Activated CD4-positive, CD25-positive, alpha-beta regulatory T cell treated with anti-CD3 and anti-CD28 coated beads, Interleukin-2, amount 50 U/mL, for 24 hours (primary cell): ENCODE measurements around the gene NFIB.

Experiments
- ATAC-seq, 2 donors: fragments of 150-1000 bp; cut with Tn5 transposase; one replicate each; pipeline ENCODE4 v1.10.0; 2021; ENCODE audit warnings: mild to moderate bottlenecking in 1 of 2, moderate library complexity in 1 of 2

Gene NFIB

DNA sequence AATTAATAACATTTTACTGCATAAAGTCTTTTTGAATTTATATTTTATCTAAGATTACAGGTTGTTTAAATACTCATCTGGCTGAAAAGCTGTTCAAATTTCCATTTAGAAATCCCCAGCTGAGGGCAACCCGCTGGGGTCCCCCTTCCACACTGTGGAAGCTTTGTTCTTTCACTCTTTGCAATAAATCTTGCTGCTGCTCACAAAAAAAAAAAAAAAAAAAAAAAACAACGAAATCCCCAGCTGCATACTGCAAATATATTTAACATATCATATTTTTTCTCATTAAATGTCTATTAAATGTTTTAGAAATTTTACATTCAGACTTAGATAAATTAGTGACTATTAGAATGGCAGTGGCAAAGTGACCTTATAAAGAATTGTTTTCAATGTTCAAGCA, 172.2 kb downstream of the NFIB start:
- no peak for ATAC-seq

DNA sequence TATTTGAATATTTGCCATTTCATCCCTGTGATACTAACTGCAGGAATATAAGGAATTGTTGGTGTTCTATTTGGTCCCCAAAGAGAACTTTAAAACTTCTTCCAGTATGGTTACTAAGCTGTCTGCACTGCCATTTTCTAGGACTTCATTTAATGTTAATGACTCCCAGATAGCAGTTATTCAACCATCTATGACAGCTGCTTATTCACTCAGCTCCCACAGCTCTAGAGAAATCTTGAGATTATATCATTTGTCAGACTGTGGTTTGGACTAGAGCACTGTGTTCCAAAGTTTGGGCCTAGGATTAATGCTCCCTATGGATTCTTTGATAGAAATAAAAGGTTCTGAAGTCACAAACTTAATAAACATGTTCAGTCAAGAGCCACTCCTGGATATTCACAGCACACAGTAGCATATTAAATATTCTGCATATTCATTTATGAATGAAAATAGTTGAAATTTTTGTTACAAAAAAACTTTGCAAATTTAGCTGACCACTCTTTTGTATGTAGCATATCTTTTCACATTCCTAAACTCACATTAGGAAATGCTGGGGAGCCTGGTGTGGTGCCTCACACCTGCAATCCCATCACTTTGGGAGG, 173.7 kb downstream of the NFIB start:
- ATAC-seq = no peak

- ATAC-seq = no peak
These were observed 174.7 kb downstream of the NFIB start for GRCh38 chr9:14139287-14139686.

GRCh38 chr9:14136646-14137370, 177.1 kb downstream of the NFIB start:
- ATAC-seq = no peak

GRCh38 chr9:14136047-14136635, 177.8 kb downstream of the NFIB start:
- ATAC-seq = no peak

- ATAC-seq = no peak
These were observed 178.5 kb downstream of the NFIB start for GRCh38 chr9:14135421-14135820.

- no peak for ATAC-seq
These were observed 180.5 kb downstream of the NFIB start for GRCh38 chr9:14133394-14133793.

DNA sequence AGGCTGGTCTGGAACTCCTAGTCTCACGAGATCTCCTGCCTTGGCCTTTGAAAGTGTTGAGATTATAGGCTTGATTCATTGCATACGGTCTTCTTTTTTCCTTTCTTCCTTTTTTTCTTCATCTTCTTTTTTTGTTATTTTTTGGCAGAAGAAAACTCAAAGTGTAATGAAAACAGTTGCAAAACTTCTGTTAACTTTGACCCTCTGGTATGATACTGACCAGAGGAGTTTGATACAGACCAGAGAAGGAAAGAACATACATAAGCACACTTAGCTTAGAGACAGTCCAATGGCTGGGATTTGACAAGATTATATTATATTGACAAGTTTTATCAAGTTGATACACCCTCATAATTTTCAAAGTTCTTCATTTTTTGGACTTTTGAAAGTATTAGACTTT, 181.2 kb downstream of the NFIB start:
- no peak for ATAC-seq

DNA sequence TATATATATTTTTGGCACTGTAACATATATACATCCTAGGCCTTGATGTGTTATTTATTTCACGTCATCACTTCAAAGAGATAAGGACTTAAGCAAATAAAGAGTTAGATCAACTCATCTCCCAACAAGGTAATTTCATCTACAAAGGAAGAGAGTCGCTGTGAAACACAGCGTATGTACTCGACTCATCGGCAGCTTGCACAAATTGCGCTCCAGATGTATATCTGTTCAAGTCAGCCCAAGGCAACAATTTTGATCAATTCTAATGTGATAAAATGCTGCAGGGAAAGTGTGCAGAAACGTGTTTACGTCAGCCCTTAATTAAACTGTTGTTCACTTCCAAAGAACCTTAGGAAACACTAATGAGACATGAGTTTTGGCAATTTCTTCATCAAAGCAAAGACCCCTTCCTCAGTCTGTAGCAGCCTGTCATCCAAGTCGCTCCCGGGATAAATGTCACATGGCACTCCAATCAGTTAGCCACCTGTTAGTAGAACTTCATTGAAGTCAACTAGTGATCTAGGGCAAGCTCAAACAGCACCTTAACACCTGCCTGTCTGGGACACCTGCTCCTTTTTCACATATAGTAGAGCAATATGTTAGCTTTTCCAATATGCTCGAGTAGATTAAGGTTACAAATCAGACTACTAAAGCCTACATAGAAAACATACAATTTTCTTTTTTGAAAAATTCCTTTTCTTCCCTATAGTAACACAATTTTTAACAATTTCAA, 182.4 kb downstream of the NFIB start:
- ATAC-seq = no peak

DNA sequence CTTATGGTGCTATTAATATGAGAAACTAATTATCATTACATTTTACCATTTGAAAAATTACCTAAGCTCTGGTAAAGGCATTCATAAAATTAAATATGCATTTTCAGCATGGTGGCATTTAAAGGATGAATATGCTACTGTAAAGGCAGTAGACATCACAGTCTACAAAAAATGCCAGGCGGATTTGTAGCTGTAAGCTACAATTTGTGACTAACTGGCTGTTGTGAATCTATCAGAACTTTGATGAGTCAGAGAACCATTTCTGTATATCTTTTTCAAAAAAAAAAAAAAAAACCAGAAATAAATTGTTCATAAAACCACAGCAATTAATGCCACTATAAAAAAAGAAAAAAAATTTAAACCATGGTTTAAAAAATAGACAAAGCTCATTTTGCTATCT, 186.3 kb downstream of the NFIB start:
- no peak for ATAC-seq

DNA sequence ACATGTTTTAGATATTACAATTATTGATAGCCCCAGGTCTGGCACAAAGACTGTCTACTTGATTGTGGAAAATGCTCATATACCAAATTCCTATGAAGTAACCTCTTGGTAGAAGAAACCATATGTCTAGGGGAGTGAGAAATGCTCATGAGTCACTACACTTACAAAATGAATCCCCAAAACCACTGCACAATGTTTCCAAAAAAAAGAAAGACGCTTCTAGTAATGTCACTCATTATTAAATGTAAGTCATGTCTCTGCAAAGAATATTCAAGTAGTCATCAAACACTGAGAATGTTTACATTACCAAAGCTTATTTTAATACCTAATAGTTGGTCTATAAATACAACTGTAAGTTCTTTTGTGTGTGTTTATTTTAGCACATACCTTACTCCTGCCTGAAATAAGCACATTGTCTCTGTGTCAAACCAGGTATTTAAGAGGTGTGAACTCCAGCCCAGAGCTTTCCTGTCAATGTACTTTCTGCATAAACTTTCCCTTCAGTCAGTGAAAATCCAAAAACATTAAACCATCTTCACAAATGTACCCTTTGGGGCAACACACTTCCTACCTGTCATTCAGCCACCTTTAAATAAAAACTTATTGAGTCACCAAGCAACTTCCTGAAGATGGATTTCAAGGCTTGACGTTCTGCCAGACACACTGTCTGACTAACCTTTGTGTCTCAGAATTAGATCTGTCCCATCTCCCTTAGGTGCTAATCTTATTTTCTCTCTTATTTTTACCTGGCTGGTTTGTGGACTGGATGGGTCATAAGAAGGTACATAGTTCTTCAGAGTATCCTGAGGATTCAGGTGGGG, 194.0 kb downstream of the NFIB start:
- no peak for ATAC-seq

GRCh38 chr9:14112226-14112625, 201.7 kb downstream of the NFIB start:
- no peak for ATAC-seq

DNA sequence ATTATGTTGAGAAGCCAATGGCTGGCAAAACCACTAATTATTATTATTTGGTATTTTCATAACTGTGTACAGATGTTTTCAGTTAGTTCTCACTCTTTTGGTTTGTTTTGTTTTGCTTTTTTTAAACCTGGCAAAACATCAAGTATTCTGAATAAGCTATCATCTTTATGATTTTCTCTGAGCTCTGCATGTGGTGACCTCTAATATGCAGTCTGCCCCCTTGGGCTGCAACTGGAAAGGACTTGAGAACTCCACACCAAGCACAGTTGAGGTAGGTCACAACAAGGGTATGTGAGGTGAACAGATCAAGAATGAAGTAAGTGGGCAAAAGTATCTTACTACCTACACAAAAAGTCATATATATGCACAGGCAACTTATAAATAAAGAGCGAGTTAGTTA, 202.2 kb downstream of the NFIB start:
- ATAC-seq = no peak

DNA sequence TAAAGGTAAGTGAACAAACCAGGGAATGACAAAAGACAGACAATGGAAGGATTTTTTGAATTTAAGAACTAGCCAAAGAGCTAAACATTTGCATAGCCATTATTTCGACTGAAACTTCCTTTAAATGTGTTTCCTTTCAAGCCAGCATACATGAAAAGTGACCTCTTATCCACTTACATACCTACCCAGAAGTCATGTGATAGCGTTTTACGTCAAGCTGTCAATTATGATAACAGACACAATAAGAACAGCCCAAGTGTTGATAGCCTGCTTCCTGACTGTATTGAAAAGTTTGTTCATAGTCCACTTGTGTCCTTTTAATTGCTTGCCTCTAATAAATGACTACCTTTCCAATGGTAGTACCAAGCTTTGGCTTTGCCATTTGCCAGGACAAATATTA, 206.0 kb downstream of the NFIB start:
- no peak for ATAC-seq

- no peak for ATAC-seq
These were observed 206.4 kb downstream of the NFIB start for GRCh38 chr9:14107495-14107894.

DNA sequence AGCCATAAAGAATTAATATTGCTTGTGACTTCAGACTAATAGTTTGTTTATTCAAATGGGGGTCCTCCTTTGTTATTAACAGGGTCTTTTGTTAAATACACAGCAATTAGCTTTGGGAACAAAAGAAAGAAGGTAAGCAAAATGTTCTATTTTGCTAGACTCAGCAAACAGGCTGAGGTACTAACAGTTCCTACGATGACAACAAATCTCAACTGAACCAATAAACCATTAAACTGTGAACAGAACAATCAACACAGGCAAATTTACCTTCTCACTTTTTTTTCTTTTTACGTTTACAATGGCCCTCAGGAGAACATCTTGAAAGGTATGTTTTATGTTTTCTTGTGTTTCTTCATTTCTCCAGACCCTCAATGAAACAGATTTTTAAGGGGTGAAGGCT, 207.2 kb downstream of the NFIB start:
- ATAC-seq = no peak

DNA sequence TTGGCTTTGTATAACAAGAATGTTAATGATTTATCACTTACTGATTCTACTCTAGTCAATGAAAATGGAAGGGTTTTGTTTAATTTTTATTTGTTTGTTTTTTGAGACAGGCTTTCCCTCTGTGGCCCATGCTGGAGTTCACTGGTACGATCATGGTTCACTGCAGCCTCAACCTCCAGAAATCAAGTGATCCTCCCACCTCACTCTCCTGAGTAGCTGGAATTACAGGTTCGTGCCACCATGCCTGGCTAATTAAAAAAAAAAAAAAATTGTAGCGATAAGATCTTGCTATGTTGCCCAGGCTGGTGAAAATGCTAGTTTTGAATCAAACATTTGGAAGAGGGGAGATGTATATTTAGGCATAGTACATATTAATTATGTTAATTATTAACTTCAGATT, 209.4 kb downstream of the NFIB start:
- no peak for ATAC-seq

GRCh38 chr9:14103115-14103514, 210.8 kb downstream of the NFIB start:
- ATAC-seq = no peak

DNA sequence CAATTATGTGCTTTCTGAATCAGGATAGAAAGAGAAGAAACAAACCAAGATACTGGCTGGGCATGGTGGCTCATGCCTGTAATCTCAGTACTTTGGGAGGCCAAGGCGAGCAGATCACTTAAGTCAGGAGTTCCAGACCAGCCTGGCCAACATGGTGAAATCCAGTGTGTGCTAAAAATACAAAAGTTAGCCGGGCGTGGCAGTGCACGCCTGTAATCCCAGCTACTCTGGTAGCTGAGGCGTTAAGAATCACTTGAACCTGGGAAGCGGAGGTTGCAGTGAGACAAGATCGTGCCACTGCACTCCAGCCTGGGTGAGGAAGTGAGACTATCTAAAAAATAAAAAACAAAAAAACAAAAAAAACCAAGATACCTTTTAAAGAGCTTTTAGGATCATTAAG, 214.2 kb downstream of the NFIB start:
- ATAC-seq = no peak

DNA sequence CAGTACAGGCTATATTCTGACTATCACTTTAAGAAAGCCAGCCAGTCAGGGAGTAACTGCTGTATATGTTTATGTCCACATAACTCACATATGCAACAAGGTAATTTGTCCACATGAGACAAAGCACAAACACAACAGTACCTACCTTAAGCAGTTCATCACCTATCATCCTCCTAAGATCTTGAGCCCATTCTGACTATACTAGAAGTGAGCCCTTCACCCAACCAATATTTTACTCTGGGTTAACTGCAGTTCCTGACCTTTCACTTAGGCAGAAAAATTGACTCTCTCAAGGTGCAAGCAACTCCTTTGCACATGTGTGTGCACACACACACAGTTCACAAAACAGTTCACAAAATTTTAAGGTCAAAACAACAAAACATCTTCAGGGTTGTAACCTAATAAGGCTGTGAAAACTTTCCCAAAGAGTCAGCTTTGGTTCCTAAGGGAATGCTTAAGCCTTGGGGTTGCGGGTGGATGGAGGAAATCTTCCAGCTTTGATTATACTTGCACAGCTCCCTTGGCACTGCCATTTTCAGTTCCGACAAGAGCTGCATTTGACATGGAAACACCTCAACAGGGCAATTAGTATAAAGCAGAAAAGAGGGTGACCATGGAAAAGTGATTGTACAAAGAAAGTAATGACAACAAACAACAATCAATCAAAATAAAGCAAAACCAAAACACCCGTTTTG, 215.3 kb downstream of the NFIB start:
- ATAC-seq = no peak

DNA sequence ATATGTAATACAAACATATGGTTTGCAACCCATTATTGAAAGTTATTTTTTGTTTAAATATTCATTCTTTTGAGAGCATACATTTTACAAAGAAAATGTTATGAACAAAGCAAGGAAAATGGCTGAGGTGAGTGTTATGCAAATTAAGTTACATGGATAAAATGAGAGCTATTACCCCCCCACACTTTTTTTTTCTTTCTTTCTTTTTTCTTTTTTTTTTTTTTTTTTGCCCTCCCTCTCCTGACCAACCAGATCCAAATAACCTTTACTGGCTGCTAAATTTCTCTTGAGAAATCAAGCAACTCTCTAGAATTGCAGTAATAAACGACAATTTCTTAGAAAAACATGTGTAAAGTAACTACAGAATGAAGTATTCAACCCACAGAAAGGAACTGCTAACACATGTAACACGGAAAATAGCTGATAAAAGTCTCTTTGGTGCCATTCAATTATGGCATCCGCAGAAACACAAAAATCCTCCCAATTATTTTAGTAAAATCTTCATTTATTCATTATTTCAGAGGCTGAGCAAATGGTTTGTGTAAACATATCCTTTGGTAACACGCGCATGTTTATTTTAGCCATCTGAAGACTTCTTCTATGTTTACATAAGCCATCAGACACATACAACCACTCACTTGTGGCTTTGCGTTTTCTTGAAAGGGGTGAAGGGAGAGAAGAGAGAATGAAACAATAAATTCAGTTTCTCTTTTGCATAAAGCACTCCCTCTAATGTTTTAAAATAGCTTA, 216.1 kb downstream of the NFIB start:
- no peak for ATAC-seq

DNA sequence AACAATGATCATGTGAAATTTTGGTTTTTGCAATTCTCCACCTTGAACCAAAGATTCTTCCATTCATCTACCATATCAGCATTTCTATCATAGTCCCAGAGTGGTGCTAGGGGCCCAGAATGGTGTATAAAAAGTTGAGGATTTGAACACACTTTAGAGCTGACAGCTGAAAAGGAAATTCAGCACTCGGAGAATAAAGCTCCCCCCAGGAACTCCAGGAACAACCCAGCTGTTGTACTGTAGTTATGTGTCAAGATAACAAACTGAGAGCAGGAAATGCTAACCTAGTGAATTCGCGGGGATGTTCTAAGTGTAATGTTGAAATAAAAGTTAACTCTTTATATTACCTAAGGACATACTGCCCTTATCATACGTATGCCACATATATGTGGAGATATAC, 216.7 kb downstream of the NFIB start:
- ATAC-seq = no peak
